Right lobe of liver (tissue), 4 donors: Measurements from ENCODE around the gene PCIF1.

Source experiments
- CTCF ChIP-seq, 4 donors: fragments of 200-600 bp in 3 of 4; fragments of 450-650 bp in 1 of 4; IDR thresholded peaks; one replicate each; pipeline versions ENCODE4 v1.5.1 to v1.8.0; 2016 to 2022; ENCODE audit warnings: antibody characterized with exemption in 4 of 4, mild to moderate bottlenecking in 2 of 4
- POLR2A ChIP-seq: fragments of 450-650 bp; IDR thresholded peaks from one replicate; pipeline ENCODE4 v1.6.1; 2017; ENCODE audit warnings: antibody characterized with exemption, mild to moderate bottlenecking
- donor health status: DM: no; HTN: no; CAD: no.
- donor health status: DM: no; HTN: no; CAD: no.
- donor health status: DM: no; HTN: yes; CAD: no.

- no peak for TF ChIP-seq CTCF (IDR thresholded peaks at IDR 0.05)
- no peak for TF ChIP-seq POLR2A
Measured at GRCh38 chr20:45921337-45922189, 12.9 kb upstream of the PCIF1 start.
